GM12892 (cell line): ENCODE measurements around the gene EXD3.

Source experiments
- POLR2A ChIP-seq: IDR thresholded peaks from 2 replicates; pipeline ENCODE4 v1.6.1; 2011; ENCODE audit warnings: low read depth, low read length, control low read depth
- POLR2AphosphoS5 ChIP-seq: IDR thresholded peaks from 2 replicates; pipeline ENCODE4 v1.6.1; 2011; ENCODE audit warnings: low read depth, low read length, control low read depth
- TAF1 ChIP-seq: IDR thresholded peaks from 2 replicates; pipeline ENCODE4 v1.6.1; 2011; ENCODE audit warnings: low read depth, mild to moderate bottlenecking, control low read depth, low read length, borderline replicate concordance

DNA sequence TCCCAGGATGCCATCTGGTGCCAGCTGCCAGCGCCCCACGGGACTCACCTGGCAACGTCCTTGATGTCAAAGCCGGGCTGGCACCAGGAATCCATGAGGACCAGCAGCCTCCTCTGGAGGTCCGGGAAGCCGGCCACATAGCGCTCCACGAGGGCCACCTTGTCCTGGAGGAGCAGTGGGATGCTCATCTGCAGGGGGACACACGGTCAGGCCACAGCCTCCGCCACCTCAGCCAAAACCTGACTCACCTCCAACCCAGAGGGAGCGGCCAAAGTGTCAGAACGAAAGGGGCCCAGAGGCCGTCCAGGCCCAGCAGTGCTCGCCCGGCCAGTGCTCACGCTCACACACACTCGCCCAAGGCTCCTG lies 56.5 kb downstream of the EXD3 start:
- no peak for TF ChIP-seq POLR2A
- no peak for TF ChIP-seq POLR2AphosphoS5
- no peak for TF ChIP-seq TAF1
